Hepatocyte (in vitro differentiated cells): ENCODE data around the gene EXOC4. TPM values are rescaled to one million over a fixed set of nuclear protein-coding genes. Genes with fewer than 3 reads are reported as not detected.

Source experiments
- DNase-seq: peaks from one replicate; pipeline ENCODE4 v3.0.0-alpha.2; 2016; ENCODE audit warnings: low spot score
- H2AFZ ChIP-seq: fragments of 200-600 bp; sonication (generic); 2 replicates; pipeline ENCODE4 v1.6.0; 2016; ENCODE audit warnings: antibody characterized with exemption, mild to moderate bottlenecking
- H3K27ac ChIP-seq: fragments of 200-600 bp; sonication (generic); 2 replicates; pipeline ENCODE4 v1.5.1; 2016; ENCODE audit warnings: mild to moderate bottlenecking
- H3K27me3 ChIP-seq: fragments of 200-600 bp; sonication (generic); 2 replicates; pipeline ENCODE4 v1.6.1; 2016
- H3K36me3 ChIP-seq: fragments of 200-600 bp; sonication (generic); replicated peaks from 2 replicates; pipeline ENCODE4 v1.5.1; 2016; ENCODE audit warnings: low read depth; ENCODE audit not compliant: insufficient read depth
- H3K4me1 ChIP-seq: fragments of 200-600 bp; sonication (generic); 2 replicates; pipeline ENCODE4 v1.5.1; 2016; ENCODE audit warnings: mild to moderate bottlenecking, moderate library complexity; ENCODE audit not compliant: insufficient read depth
- H3K4me2 ChIP-seq: fragments of 200-600 bp; sonication (generic); 2 replicates; pipeline ENCODE4 v1.6.0; 2016
- H3K4me3 ChIP-seq: fragments of 200-600 bp; sonication (generic); 2 replicates; pipeline ENCODE4 v1.5.1; 2016; ENCODE audit warnings: mild to moderate bottlenecking
- H3K79me2 ChIP-seq: fragments of 200-600 bp; sonication (generic); 2 replicates; pipeline ENCODE4 v1.6.0; 2017; ENCODE audit warnings: mild to moderate bottlenecking
- H3K9me2 ChIP-seq: fragments of 200-600 bp; sonication (generic); replicated peaks from 2 replicates; pipeline ENCODE4 v1.6.0; 2017; ENCODE audit warnings: mild to moderate bottlenecking; ENCODE audit not compliant: insufficient read depth
- H3K9me3 ChIP-seq: fragments of 200-600 bp; sonication (generic); 2 replicates; pipeline ENCODE4 v1.5.1; 2016; ENCODE audit warnings: low read depth, mild to moderate bottlenecking
- H4K20me1 ChIP-seq: fragments of 200-600 bp; sonication (generic); 2 replicates; pipeline ENCODE4 v1.6.0; 2016; ENCODE audit warnings: mild to moderate bottlenecking; ENCODE audit not compliant: insufficient read depth, poor library complexity, severe bottlenecking
- EZH2 ChIP-seq: fragments of 200-600 bp; sonication (generic); IDR thresholded peaks from 2 replicates; pipeline ENCODE4 v1.6.1; 2016; ENCODE audit warnings: antibody characterized with exemption, mild to moderate bottlenecking, borderline replicate concordance
- EZH2phosphoT487 ChIP-seq: fragments of 200-600 bp; sonication (generic); IDR thresholded peaks from one replicate; pipeline ENCODE4 v1.6.1; 2018; ENCODE audit warnings: antibody characterized with exemption, mild to moderate bottlenecking, low read depth, moderate library complexity; ENCODE audit not compliant: unreplicated experiment, severe bottlenecking
- WGBS: methylation state at CpG from one replicate; pipeline ENCODE4 v1.1.6; 2016; ENCODE audit warnings: low lambda C conversion rate; ENCODE audit errors: missing lambda C conversion rate; 5-methylcytosine and 5-hydroxymethylcytosine counted together
- polyA plus RNA-seq: library from polyadenylated mRNA; unstranded; fragments of >200 nt; fragmentation: Nextera tagmentation; extraction: Ambion mirVana; gene quantifications from 2 replicates; pipeline ENCODE4 v1.2.1, GENCODE V29; 2016
- total RNA-seq: library from RNA; depleted of rRNA; stranded (reverse); fragments of >200 nt; gene quantifications from 2 replicates; pipeline ENCODE4 v1.2.3, GENCODE V29; 2014
- TF ChIP-seq, protein P1 (sequence below): fragments of 200-600 bp; sonication (generic); IDR thresholded peaks from 2 replicates; pipeline ENCODE4 v1.5.1; 2016; ENCODE audit warnings: antibody characterized with exemption, mild to moderate bottlenecking; ENCODE audit not compliant: poor library complexity

Gene EXOC4
- total and polyA plus RNA-seq, 2 experiments from 2014 or later: 34.8 to 56.1 TPM

- no peak overlapping the region for H3K4me2 ChIP-seq
- no peaks in the 10 kb centered on the region for H3K9me3 ChIP-seq
- no peak for DNase-seq
- H3K27me3 ChIP-seq: no peaks in the 10 kb centered on the region
- H3K79me2 ChIP-seq: no peaks in the 10 kb centered on the region
- no peak overlapping the region for H3K27ac ChIP-seq
- no peaks in the 10 kb centered on the region for H3K4me1 ChIP-seq
- H3K4me3 ChIP-seq: no peak overlapping the region
- H3K36me3 ChIP-seq: no peaks in the 10 kb centered on the region
- H2AFZ ChIP-seq: no peak overlapping the region
- WGBS: 99% methylated on average over 3 of the region's 3 CpGs
- TF ChIP-seq EZH2phosphoT487: no peak
- no peaks in the 10 kb centered on the region for H3K9me2 ChIP-seq
- no peaks in the 10 kb centered on the region for H4K20me1 ChIP-seq
Observed at GRCh38 chr7:134014935-134015334, 762.1 kb downstream of the EXOC4 start.

DNA sequence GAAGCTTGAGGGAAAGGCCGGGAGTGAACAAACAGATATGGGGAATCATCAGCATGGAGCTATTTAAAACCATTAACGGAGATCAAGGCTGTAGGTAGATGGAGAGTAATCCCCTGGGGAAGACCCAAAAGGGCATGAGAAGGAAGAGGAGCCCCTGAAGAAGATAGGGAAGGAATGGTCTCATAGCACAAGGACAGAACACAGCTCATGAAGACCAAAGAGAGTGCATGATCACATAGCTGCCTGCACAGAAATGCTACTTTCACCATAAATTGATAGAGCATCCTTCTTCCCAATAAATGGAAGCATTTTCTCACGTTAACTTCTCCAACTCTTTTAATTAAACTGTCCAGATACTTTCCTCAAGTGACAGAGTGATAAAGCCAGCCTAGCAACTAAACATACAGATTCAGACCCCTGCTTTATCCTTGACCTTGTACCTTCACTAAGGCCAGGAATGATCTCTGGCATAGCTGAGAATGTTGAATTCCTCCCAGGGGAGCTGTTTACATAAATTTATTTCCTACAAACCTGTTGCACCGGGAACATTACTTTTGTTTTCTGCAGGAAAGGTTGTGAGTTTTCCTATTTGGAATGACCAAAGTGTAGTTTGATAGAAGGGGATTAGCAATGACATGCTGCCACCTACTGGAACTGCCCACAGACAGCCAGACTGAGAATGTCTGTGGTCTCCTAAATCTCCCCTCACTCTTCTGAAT lies 763.5 kb downstream of the EXOC4 start:
- TF ChIP-seq, protein P1, sequence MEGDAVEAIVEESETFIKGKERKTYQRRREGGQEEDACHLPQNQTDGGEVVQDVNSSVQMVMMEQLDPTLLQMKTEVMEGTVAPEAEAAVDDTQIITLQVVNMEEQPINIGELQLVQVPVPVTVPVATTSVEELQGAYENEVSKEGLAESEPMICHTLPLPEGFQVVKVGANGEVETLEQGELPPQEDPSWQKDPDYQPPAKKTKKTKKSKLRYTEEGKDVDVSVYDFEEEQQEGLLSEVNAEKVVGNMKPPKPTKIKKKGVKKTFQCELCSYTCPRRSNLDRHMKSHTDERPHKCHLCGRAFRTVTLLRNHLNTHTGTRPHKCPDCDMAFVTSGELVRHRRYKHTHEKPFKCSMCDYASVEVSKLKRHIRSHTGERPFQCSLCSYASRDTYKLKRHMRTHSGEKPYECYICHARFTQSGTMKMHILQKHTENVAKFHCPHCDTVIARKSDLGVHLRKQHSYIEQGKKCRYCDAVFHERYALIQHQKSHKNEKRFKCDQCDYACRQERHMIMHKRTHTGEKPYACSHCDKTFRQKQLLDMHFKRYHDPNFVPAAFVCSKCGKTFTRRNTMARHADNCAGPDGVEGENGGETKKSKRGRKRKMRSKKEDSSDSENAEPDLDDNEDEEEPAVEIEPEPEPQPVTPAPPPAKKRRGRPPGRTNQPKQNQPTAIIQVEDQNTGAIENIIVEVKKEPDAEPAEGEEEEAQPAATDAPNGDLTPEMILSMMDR: peak; percentile 76
- TF ChIP-seq EZH2phosphoT487: no peak

DNA sequence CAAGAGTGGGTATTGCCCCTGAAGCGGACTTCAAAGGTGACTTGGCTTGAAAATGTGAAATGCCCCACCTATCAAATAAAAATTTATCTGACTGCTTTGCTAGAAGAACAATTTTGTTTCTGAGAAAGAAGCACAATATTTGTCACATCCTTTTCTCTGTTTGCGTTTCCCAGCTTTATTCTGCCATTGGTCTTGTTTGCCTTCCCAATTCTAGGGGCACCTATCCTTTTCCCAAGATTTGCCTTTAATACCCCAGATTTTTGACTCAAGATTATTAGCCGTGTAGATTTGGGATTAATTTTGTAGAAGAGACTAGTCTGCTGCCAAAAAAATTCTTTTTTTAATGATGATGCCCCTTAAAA lies 764.0 kb downstream of the EXOC4 start:
- TF ChIP-seq EZH2: no peak
- TF ChIP-seq, protein P1: no peak
- TF ChIP-seq EZH2phosphoT487: no peak
- H3K4me3 ChIP-seq: no peak overlapping the region
- H3K9me2 ChIP-seq: no peaks in the 10 kb centered on the region
- H3K4me2 ChIP-seq: no peak overlapping the region
- no peaks in the 10 kb centered on the region for H3K9me3 ChIP-seq
- H3K36me3 ChIP-seq: no peaks in the 10 kb centered on the region
- no peaks in the 10 kb centered on the region for H4K20me1 ChIP-seq
- H3K4me1 ChIP-seq: no peaks in the 10 kb centered on the region
- H3K27me3 ChIP-seq: no peaks in the 10 kb centered on the region
- no peaks in the 10 kb centered on the region for H3K79me2 ChIP-seq
- WGBS: 74% methylated on average over 3 of the region's 3 CpGs
- DNase-seq: no peak
- no peak overlapping the region for H3K27ac ChIP-seq
- H2AFZ ChIP-seq: no peak overlapping the region

More for the DNA sequence above, 763.5 kb downstream of the EXOC4 start:
- no peaks in the 10 kb centered on the region for H4K20me1 ChIP-seq
- 68% methylated on average over 4 of the region's 4 CpGs for WGBS
- no peak overlapping the region for H3K4me3 ChIP-seq
- no peak overlapping the region for H2AFZ ChIP-seq
- H3K79me2 ChIP-seq: no peaks in the 10 kb centered on the region
- no peak overlapping the region for H3K27ac ChIP-seq
- no peaks in the 10 kb centered on the region for H3K9me2 ChIP-seq
- no peaks in the 10 kb centered on the region for H3K4me1 ChIP-seq
- H3K27me3 ChIP-seq: no peaks in the 10 kb centered on the region
- peak; percentile 48 for DNase-seq
- no peak overlapping the region for H3K4me2 ChIP-seq
- no peaks in the 10 kb centered on the region for H3K9me3 ChIP-seq
- no peaks in the 10 kb centered on the region for H3K36me3 ChIP-seq

- no peaks in the 10 kb centered on the region for H3K9me2 ChIP-seq
- H3K4me1 ChIP-seq: no peaks in the 10 kb centered on the region
- no peaks in the 10 kb centered on the region for H3K9me3 ChIP-seq
- 94% methylated on average over 3 of the region's 3 CpGs for WGBS
- no peaks in the 10 kb centered on the region for H3K27me3 ChIP-seq
- TF ChIP-seq EZH2phosphoT487: no peak
- TF ChIP-seq, protein P1: no peak
- no peak for TF ChIP-seq EZH2
- DNase-seq: no peak
- H2AFZ ChIP-seq: no peak overlapping the region
- H3K79me2 ChIP-seq: no peaks in the 10 kb centered on the region
- H3K27ac ChIP-seq: no peak overlapping the region
- no peak overlapping the region for H3K4me2 ChIP-seq
- no peaks in the 10 kb centered on the region for H3K36me3 ChIP-seq
- no peaks in the 10 kb centered on the region for H4K20me1 ChIP-seq
- H3K4me3 ChIP-seq: no peak overlapping the region
Observed at GRCh38 chr7:134018306-134018705, 765.4 kb downstream of the EXOC4 start.
